ENCODE data around the gene GABBR2. TPM values are rescaled to one million over a fixed set of nuclear protein-coding genes. Genes with fewer than 3 reads are reported as not detected.

Gene GABBR2
- total RNA-seq, 2 experiments from 2014 or later, result not detected

GRCh38 chr9:98532574-98532973, 176.2 kb downstream of the GABBR2 start:
- POLR2A ChIA-PET, result no interaction called here
- Histone ChIP-seq H3K36me3 (ENCODE audit: insufficient read depth, low read length) (no peaks in the 10 kb centered on the region), H3K4me1 (ENCODE audit: insufficient read depth, low read length) (no peaks in the 10 kb centered on the region), H3K27me3 (ENCODE audit: control insufficient read depth in 1 of 2, insufficient read depth in 2 of 2, low read length in 2 of 2) (no peaks in the 10 kb centered on the region), H3K4me3 (ENCODE audit: low read length) (no peak overlapping the region), H3K9me3 (ENCODE audit: control insufficient read depth in 1 of 2, insufficient read depth in 1 of 2, low read length in 2 of 2) (peaks cover 0 to 7% of the 10 kb centered on the region in 2 experiments), H3K27ac (ENCODE audit: low read depth in 1 of 2, low read length in 2 of 2) (no peak overlapping the region)
- H3K4me3 Mint-ChIP-seq, result no peak overlapping the region
- H3K27ac Mint-ChIP-seq, result no peak overlapping the region
- no peaks in the 10 kb centered on the region for H3K9me3 Mint-ChIP-seq
- H3K4me1 Mint-ChIP-seq (ENCODE audit: low read depth), result no peaks in the 10 kb centered on the region
- CTCF ChIA-PET, result interaction anchor here (0.6 kb wide), 1 partner anchor 202 kb away, joined by 4 read pairs; no protein-coding TSS in a partner anchor
- no peak for ATAC-seq (ENCODE audit: poor library complexity)
- no peaks in the 10 kb centered on the region for H3K36me3 Mint-ChIP-seq (ENCODE audit: low read depth)
- H3K27me3 Mint-ChIP-seq, result peaks cover 19% of the 10 kb centered on the region
- DNase-seq, result no peak
- TF ChIP-seq, protein P1, sequence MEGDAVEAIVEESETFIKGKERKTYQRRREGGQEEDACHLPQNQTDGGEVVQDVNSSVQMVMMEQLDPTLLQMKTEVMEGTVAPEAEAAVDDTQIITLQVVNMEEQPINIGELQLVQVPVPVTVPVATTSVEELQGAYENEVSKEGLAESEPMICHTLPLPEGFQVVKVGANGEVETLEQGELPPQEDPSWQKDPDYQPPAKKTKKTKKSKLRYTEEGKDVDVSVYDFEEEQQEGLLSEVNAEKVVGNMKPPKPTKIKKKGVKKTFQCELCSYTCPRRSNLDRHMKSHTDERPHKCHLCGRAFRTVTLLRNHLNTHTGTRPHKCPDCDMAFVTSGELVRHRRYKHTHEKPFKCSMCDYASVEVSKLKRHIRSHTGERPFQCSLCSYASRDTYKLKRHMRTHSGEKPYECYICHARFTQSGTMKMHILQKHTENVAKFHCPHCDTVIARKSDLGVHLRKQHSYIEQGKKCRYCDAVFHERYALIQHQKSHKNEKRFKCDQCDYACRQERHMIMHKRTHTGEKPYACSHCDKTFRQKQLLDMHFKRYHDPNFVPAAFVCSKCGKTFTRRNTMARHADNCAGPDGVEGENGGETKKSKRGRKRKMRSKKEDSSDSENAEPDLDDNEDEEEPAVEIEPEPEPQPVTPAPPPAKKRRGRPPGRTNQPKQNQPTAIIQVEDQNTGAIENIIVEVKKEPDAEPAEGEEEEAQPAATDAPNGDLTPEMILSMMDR (IDR thresholded peaks at IDR 0.05), result no peak
- intact Hi-C loops (cut with DNase I, micrococcal nuclease), result no loop called here

GRCh38 chr9:98532147-98532546, 176.6 kb downstream of the GABBR2 start:
- no peak overlapping the region for H3K27ac Mint-ChIP-seq
- ChIA-PET CTCF (interaction anchor here (0.6 kb wide), 1 partner anchor 201 kb away, joined by 4 read pairs; no protein-coding TSS in a partner anchor), POLR2A (no interaction called here)
- ATAC-seq (ENCODE audit: poor library complexity) (no peak), DNase-seq (no peak)
- no peak overlapping the region for H3K4me3 ChIP-seq (ENCODE audit: low read length)
- H3K4me1 ChIP-seq (ENCODE audit: insufficient read depth, low read length), result no peaks in the 10 kb centered on the region
- H3K36me3 ChIP-seq (ENCODE audit: insufficient read depth, low read length), result no peaks in the 10 kb centered on the region
- H3K27me3 ChIP-seq (ENCODE audit: control insufficient read depth in 1 of 2, insufficient read depth in 2 of 2, low read length in 2 of 2), result no peaks in the 10 kb centered on the region
- H3K9me3 Mint-ChIP-seq, result no peaks in the 10 kb centered on the region
- H3K36me3 Mint-ChIP-seq (ENCODE audit: low read depth), result no peaks in the 10 kb centered on the region
- peaks cover 0 to 7% of the 10 kb centered on the region in 2 experiments for H3K9me3 ChIP-seq (ENCODE audit: control insufficient read depth in 1 of 2, insufficient read depth in 1 of 2, low read length in 2 of 2)
- no peak overlapping the region for H3K4me3 Mint-ChIP-seq
- H3K27me3 Mint-ChIP-seq, result peaks cover 19% of the 10 kb centered on the region
- intact Hi-C loops (cut with DNase I, micrococcal nuclease), result no loop called here
- H3K27ac ChIP-seq (ENCODE audit: low read depth in 1 of 2, low read length in 2 of 2), result no peak overlapping the region
- no peaks in the 10 kb centered on the region for H3K4me1 Mint-ChIP-seq (ENCODE audit: low read depth)
- TF ChIP-seq, protein P1 (IDR thresholded peaks at IDR 0.05), result no peak

DNA sequence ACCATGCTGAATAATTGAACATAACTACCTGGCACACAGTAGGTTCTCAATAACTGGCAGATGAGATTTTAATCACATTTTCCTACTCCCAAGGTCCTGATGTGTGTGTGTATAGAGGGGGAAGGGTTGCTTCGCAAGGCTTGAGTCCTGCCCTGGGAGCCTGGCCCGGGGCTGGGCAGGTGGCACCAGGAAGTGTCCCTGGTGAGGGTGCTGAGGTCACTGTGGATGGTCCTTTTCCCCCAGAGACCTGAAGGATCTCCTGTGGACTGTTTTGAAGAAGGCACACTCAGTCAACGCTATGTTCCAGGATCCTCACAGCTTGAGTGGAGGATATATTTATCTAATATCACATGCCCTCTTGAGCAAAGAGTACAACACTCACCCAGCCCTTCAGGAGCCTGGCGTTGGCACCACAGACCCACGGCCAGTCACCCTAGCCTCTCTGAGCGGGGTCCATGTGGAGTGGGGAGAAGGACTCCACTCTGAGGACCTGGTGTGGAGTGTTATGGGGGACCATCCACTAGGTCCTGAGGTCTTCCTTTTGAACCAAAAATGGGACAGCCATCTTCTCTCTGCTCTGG, 177.8 kb downstream of the GABBR2 start:
- Histone ChIP-seq H3K27me3 (ENCODE audit: control insufficient read depth in 1 of 2, insufficient read depth in 2 of 2, low read length in 2 of 2) (no peaks in the 10 kb centered on the region), H3K4me3 (ENCODE audit: low read length) (no peak overlapping the region), H3K9me3 (ENCODE audit: control insufficient read depth in 1 of 2, insufficient read depth in 1 of 2, low read length in 2 of 2) (no peaks in the 10 kb centered on the region), H3K36me3 (ENCODE audit: insufficient read depth, low read length) (no peaks in the 10 kb centered on the region), H3K27ac (ENCODE audit: low read depth in 1 of 2, low read length in 2 of 2) (no peak overlapping the region), H3K4me1 (ENCODE audit: insufficient read depth, low read length) (no peaks in the 10 kb centered on the region)
- no peak for ATAC-seq (ENCODE audit: poor library complexity)
- Mint-ChIP-seq H3K4me3 (no peak overlapping the region), H3K27ac (no peak overlapping the region), H3K9me3 (no peaks in the 10 kb centered on the region), H3K36me3 (ENCODE audit: low read depth) (no peaks in the 10 kb centered on the region), H3K27me3 (peaks cover 26% of the 10 kb centered on the region), H3K4me1 (ENCODE audit: low read depth) (no peaks in the 10 kb centered on the region)
- ChIA-PET POLR2A (no interaction called here), CTCF (no interaction called here)
- intact Hi-C loops (cut with DNase I, micrococcal nuclease), result no loop called here
- TF ChIP-seq, protein P1 (IDR thresholded peaks at IDR 0.05), result no peak
- no peak for DNase-seq

All from CD4-positive, alpha-beta T cell (primary cell).